HL-60 (cell line): ENCODE measurements around the gene HCN4.

ENCODE experiments used
- DNase-seq, 2 experiments: peaks; one replicate each; pipeline ENCODE4 v3.0.0-alpha.2; 2010 to 2020; ENCODE audit warnings: low read depth in 1 of 2, low spot score in 1 of 2
- H3K27ac ChIP-seq: fragments of 250-450 bp; sonication (Bioruptor Pico); replicated peaks from 2 replicates; pipeline ENCODE4 v1.5.1; 2020; ENCODE audit warnings: mild to moderate bottlenecking, moderate library complexity
- H3K27me3 ChIP-seq: fragments of 250-450 bp; sonication (Bioruptor Pico); 2 replicates; pipeline ENCODE4 v1.5.1; 2021; ENCODE audit warnings: mild to moderate bottlenecking, moderate library complexity; ENCODE audit not compliant: insufficient read depth, poor library complexity, severe bottlenecking
- H3K4me3 ChIP-seq: replicated peaks from 2 replicates; pipeline ENCODE4 v1.5.1; 2011; ENCODE audit warnings: mild to moderate bottlenecking, control low read depth, low read length; ENCODE audit not compliant: insufficient read depth
- GABPA ChIP-seq: IDR thresholded peaks from 2 replicates; pipeline ENCODE4 v1.6.1; 2012; ENCODE audit warnings: low read depth
- POLR2AphosphoS5 ChIP-seq: IDR thresholded peaks from 2 replicates; pipeline ENCODE4 v1.6.1; 2012; ENCODE audit warnings: low read depth
- SPI1 ChIP-seq: IDR thresholded peaks from 2 replicates; pipeline ENCODE4 v1.6.1; 2012; ENCODE audit warnings: low read depth, mild to moderate bottlenecking, borderline replicate concordance
- TF ChIP-seq, protein P1 (sequence below): IDR thresholded peaks from one replicate; pipeline ENCODE4 v1.5.1; 2011; ENCODE audit warnings: low read length, control low read depth, inconsistent platforms; ENCODE audit not compliant: insufficient read depth
- TF ChIP-seq, protein P2 (sequence below): IDR thresholded peaks from 2 replicates; pipeline ENCODE4 v1.6.1; 2012; ENCODE audit warnings: low read depth; ENCODE audit not compliant: insufficient replicate concordance

The HCN4 gene

DNA sequence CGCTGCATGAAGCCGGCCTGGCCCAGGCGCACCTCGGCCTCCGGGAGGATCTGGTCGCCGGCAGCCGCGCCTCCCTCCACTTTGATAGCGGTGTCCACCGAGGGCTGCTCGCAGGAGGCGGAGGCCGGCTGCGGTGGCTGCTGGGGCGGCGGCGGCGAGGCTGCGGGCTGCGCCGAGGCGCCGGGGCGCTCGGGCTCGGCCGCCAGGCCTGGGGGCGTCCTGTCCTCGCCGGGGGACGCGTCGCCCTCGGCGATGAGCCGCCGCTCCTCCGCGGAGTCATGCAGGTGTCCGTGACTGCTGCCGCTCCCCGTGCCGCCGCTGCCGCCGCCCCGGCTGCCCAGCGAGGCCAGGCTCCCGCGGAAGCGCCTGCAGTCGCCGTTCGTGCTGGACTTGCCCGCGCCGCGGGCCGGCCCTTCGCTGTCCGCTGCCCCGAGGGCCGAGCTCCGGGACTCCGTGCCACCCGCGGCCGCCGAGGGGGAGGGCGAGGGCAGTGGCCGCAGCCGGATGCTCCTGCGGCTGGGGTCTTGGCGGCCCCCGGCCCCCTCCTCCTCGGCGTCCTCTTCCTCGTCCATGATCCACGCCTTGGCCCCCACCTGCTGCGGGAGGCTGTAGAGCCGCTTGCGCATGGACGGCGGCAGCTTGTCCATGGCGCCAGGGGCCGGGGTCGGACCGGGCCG lies 996 bp downstream of the HCN4 start:
- Histone ChIP-seq H3K27me3 (peaks cover 40% of the 10 kb centered on the region), H3K27ac (no peak overlapping the region), H3K4me3 (no peak overlapping the region)
- TF ChIP-seq SPI1 = no peak
- TF ChIP-seq, protein P1, sequence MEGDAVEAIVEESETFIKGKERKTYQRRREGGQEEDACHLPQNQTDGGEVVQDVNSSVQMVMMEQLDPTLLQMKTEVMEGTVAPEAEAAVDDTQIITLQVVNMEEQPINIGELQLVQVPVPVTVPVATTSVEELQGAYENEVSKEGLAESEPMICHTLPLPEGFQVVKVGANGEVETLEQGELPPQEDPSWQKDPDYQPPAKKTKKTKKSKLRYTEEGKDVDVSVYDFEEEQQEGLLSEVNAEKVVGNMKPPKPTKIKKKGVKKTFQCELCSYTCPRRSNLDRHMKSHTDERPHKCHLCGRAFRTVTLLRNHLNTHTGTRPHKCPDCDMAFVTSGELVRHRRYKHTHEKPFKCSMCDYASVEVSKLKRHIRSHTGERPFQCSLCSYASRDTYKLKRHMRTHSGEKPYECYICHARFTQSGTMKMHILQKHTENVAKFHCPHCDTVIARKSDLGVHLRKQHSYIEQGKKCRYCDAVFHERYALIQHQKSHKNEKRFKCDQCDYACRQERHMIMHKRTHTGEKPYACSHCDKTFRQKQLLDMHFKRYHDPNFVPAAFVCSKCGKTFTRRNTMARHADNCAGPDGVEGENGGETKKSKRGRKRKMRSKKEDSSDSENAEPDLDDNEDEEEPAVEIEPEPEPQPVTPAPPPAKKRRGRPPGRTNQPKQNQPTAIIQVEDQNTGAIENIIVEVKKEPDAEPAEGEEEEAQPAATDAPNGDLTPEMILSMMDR = no peak
- no peak for TF ChIP-seq GABPA
- no peak for TF ChIP-seq POLR2AphosphoS5
- TF ChIP-seq, protein P2, sequence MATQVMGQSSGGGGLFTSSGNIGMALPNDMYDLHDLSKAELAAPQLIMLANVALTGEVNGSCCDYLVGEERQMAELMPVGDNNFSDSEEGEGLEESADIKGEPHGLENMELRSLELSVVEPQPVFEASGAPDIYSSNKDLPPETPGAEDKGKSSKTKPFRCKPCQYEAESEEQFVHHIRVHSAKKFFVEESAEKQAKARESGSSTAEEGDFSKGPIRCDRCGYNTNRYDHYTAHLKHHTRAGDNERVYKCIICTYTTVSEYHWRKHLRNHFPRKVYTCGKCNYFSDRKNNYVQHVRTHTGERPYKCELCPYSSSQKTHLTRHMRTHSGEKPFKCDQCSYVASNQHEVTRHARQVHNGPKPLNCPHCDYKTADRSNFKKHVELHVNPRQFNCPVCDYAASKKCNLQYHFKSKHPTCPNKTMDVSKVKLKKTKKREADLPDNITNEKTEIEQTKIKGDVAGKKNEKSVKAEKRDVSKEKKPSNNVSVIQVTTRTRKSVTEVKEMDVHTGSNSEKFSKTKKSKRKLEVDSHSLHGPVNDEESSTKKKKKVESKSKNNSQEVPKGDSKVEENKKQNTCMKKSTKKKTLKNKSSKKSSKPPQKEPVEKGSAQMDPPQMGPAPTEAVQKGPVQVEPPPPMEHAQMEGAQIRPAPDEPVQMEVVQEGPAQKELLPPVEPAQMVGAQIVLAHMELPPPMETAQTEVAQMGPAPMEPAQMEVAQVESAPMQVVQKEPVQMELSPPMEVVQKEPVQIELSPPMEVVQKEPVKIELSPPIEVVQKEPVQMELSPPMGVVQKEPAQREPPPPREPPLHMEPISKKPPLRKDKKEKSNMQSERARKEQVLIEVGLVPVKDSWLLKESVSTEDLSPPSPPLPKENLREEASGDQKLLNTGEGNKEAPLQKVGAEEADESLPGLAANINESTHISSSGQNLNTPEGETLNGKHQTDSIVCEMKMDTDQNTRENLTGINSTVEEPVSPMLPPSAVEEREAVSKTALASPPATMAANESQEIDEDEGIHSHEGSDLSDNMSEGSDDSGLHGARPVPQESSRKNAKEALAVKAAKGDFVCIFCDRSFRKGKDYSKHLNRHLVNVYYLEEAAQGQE = no peak
- DNase-seq = no peak

DNA sequence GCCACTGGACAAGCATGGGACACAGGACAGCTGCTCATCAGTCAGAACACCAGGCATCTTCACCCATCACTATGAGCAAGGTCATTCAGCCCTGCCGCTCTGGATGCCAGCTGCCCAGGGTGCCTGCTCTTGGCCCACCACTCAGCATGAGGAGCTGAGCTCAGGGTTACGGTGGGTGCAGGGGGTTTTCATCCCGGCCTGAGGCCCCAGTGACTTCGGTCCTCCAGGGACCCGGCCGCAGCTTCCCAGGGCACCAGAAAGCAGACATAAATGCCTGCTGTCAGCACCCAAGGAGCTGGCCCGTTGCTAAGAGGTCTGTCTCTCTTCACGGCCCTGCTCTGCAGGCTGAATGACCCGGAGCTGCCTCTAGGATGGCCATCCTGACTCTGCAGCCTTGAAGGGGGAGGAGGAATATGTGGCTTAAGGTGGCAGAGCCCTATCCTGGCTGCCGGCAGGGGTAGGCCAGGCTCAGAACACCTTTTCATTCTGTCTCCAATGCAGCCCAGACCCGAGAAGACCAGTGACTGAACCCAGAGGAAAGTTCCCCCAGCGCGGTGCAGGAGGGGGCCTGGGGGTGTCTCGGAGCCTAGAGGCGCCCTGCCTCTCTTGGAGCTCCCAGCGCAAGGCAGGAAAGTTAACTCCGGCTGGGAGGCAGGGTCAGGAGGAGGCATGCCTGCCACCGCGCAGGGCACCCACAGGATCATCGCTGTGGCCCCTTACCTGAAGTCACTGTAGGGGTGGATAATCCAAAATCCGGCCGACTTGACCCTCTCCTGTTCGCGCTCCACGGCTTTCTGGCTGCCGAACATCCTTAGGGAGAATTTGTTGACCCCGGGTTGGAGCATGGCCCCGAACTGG lies 1.8 kb downstream of the HCN4 start:
- Histone ChIP-seq H3K4me3 (no peak overlapping the region), H3K27me3 (peaks cover 40% of the 10 kb centered on the region), H3K27ac (no peak overlapping the region)
- TF ChIP-seq POLR2AphosphoS5 = no peak
- TF ChIP-seq, protein P1 = no peak
- no peak for TF ChIP-seq SPI1
- TF ChIP-seq, protein P2 = no peak
- no peak for TF ChIP-seq GABPA
- no peak for DNase-seq

DNA sequence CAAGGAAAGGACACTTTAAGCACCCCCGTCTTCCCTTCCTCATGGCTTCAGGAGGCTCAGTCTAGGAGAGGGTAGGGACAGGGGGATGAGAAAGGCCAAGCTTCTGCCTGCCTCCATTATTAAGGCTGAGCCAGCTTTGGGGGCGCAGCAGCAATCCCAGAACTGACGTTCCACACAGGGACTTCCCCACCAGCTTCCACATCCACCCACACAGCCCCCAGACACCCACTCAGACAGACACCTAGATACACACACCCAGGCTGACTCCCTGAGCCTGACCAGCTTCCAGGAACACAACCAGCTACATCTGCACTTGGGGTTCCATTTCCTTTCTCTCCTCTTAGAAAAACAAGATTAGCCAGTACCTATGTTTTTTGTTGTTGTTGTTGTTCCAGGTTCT lies 4.7 kb downstream of the HCN4 start:
- TF ChIP-seq SPI1 (no peak), GABPA (no peak), POLR2AphosphoS5 (no peak)
- TF ChIP-seq, protein P2 = no peak
- TF ChIP-seq, protein P1 = no peak
- DNase-seq = no peak
- Histone ChIP-seq H3K4me3 (no peak overlapping the region), H3K27me3 (peaks cover 23% of the 10 kb centered on the region), H3K27ac (no peak overlapping the region)
